Fibroblast of upper back skin (primary cell): ENCODE data around the gene AP3S2.
A peak's percentile ranks its signal among the peaks of the same experiment; 100 is the strongest.
"Not testable (repeated sequence)": the region's sequence is repeated elsewhere in the genome, so short reads cannot be mapped to it uniquely, and the experiment has no call there.

Experiments used
- DNase-seq: peaks from one replicate; pipeline ENCODE4 v3.0.0-alpha.2; 2013

The AP3S2 gene

DNA sequence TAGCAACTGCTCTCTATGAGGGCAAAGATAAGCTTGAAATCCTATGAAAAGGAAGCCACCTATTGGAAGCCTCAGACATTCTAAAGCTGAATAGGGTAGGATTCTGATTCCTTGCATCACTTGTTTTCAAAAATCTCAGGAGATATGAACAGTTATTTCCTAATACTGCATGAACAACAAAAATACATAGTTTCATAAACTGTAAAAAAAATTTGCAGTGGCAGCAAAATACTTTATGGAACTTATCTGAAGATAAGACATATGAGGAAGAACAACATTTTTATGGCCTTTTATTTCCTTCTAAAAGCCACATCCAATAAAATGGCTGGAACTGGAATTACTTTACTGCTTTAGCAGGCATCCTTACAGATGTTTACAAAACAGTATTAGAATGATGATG, 29.9 kb downstream of the AP3S2 start:
- no peak for DNase-seq

DNA sequence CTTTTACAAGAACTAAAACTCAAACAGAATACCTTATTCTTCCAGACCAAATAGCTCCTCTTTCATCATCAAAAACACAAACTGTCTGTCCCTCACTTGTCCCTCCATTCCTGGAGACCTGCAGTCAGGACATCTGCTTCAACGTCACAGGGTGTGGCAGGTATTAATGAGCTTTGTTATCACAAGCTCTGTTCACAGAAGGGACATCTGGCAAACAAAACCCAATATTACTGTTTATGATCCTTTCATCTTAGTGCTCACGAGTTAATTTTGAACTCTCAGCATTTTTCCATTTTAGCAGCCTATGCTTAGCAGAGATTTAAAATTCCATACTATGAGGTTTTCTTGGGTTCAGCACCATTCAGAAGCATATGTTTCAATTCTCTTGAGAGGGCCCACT, 32.9 kb downstream of the AP3S2 start:
- no peak for DNase-seq

DNA sequence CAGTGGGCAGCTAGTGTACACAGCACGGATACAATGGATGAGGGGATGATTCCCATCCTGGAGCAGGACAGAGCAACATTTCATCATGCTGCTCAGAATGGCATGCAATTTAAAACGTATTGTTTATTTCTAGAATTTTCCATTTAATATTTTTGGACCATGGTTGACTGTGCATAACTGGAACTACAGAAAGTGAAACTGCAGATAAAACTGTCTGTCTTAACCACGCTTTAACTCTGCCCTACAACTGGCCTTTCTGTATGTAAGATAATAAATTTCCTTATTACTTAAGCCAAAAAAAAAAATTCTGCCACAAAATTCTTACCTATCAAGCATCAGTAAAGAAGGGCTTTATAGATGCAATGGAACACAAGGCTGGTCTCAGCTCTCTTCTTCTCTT, 33.4 kb downstream of the AP3S2 start:
- no peak for DNase-seq

DNA sequence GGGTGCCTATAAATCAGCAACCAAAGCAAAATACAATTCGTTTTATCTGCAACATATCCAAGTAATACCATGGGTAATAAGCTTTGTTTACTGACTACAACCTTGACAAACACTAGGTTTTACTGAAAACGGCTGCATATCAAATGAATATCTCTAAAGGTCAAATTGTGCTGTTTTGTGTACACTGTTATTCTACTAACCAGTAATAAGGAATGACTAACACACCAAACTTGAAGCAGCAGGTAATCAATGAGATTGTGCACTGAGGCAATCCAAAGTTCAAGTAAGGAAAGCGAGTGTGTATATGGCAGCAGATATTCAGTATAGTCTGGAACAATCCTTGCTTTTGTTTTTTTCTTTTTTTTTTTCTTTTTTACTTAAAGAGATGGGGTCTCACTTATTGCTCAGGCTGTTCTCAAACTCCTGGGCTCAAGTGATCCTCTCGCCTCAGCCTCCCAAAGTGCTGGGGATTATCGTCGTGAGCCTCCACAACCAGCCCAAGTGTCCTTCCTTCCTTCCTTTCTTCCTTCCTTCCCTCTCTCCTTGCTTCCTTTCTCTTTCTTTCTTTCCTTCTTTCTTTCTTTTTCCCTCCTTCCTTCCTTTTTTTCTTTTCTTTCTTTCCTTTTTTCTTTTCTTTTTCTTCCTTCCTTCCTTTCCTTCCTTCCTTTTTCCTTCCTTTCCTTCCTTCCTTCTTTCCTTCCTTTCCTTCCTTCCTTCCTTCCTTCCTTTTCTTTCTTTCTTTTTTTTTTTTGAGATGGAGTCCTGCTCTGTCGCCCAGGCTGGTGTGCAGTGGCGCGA, 34.9 kb downstream of the AP3S2 start:
- DNase-seq, result no peak

DNA sequence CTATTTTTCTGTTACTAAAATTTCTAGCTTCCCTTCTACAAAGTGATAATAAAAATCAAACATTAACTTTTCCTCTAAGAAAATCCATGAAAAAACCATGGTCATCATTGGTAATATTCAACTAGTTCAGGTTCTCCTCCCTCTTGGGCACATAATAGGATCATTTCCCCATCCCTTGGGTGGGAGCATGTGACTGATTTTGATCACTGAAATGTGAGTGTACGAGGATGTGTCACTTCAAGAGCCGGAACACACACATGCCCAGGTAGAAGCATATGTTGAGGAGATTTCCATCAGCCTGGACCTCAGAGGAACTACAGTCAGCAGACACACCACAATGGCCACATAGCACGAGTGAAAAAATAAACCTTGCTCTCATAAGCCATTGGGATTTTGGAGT, 36.1 kb downstream of the AP3S2 start:
- DNase-seq, result no peak

DNA sequence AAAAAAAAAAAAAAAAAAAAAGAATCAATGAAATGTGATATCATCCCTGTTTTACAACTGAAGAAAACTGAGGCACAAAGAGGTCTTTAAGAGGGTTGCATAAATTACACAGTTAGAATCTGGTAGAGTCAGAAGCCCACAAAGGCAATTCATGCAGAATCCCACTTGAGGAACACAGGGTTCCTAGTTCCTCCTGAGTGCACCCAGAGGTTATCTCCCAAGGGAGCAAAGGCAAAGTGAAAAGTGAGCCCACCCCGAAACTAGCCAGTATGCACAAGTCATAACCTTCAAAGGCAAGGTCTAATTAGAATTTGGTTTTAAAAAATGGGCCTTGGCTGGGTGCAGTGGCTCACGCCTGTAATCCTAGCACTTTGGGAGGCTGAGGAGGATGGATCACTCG, 37.8 kb downstream of the AP3S2 start:
- no peak for DNase-seq

DNA sequence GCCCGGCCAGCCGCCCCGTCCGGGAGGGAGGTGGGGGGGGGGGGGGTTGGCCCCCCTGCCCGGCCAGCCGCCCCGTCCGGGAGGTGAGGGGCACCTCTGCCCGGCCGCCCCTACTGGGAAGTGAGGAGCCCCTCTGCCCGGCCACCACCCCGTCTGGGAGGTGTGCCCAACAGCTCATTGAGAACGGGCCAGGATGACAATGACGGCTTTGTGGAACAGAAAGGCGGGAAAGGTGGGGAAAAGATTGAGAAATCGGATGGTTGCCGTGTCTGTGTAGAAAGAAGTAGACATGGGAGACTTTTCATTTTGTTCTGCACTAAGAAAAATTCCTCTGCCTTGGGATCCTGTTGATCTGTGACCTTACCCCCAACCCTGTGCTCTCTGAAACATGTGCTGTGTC, 38.9 kb downstream of the AP3S2 start:
- DNase-seq, result not testable (repeated sequence)

DNA sequence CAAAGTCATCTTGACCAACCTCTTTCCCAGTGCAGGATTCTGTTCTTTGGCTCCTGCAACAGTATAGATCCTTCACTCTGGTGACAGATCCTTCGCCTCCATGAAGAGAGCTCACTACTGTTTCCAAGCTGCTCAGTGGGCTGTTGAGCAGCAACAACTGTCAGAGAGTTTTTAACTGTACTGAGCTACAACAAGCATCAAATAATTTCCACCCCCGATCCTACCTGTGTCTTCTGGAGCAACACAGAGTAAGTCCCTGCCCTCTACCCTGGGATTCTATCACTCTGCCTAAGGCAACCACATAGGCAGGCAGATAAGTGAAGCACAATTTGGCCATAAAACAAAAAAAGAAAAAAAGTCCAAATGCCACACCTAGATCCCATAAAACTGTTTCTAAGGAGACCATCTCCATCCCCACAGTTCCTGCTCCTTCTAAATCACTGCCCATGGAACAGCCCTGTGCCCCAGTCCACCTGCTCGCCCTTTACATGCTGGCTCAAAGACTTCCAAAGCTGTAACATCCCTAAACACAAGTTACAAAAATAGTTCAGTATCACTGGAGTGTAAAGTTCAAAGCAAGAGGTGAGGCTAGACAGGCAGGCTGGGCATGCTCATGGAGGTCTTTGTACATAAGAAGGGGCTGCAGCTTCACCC, 41.3 kb downstream of the AP3S2 start:
- no peak for DNase-seq

DNA sequence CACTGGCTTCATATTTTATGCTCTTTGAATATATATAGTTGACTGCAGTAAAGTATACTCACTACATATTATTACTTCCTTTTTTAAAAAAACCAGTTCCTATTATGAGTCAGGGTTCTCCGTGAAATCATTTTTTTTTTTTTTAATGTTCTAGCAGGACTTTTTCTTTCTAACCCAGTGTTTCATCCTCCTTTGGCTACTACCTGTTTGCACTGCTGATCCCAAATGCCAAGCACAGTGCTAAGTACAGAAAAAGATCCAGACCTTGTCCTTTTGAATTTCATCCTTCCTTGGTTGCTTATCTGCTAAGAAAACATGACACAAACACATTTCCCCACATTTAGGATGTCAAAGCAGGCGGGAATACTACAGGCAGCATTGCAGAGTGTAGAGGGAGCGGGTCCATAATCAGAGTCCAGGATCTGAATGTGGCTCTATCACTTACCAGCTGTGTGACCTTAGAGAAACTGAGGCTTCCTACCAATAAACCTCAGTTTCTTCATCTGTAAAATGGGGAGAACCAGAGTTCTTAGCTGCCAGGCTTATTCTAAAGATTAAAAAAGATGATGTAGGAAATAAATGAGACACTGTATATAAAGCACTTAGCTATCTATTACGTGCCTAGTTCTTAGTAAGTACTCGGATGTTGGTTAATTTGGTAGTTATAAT, 42.0 kb downstream of the AP3S2 start:
- no peak for DNase-seq

DNA sequence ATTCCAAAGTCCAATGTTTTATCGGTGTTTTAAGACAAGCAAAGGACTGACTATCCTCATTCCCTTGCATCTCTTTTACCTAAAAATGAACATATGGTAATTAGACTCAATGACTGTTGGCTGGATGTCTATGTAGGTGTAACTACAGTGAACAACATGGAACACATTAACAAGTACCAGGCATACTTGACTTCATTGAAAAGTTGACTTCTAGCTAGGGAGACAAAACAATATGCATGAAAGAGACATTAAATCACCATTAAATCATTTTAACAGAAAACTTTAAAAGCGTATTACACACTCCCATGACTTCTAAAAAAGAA, 44.9 kb downstream of the AP3S2 start:
- peak; percentile 38 for DNase-seq

DNA sequence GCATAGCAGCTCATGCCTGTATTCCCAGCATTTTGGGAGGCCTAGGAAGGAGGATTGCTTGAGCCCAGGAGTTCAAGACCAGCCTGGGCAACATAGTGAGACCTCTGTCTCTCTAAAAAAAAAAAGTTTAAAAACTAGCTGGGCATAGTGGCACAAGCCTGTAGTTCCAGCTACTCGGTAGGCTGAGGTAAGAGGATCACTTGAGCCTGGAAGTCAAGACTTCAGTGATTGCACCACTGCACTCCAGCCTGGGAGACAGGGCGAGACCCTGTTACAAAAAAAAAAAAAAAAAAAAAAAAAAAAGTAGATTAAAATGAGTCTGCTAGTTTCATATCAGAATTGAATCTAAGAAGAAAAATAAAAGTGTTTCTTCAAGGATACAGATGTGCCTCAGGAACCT, 46.7 kb downstream of the AP3S2 start:
- DNase-seq, result no peak

DNA sequence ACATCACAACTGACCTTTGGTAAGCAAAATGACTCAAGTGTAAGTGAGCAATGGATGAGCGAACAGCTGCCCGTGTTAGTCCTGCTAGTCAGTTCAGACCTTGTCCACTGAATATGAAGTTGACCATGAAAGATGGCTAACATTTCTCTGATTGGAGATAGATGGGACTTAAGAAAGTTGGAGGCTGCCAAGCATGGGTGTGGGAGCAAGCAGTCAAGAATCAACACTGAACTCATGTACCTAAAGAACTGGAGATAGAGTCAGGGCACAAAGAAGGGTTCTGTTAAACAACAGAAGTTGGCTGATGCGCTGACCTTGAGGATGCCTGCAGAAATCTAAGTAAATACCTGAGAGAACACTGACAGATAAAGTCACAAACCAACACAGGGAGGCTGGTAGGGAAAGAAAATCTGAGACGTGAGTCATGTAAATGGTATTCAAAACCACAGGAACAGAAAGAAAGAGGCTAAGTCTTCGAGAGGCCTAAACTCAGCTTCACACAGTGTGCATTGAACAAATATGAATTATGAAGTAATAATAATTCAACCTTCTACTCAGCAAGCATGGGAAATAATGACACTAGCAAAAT, 48.4 kb downstream of the AP3S2 start:
- DNase-seq, result peak; percentile 93

DNA sequence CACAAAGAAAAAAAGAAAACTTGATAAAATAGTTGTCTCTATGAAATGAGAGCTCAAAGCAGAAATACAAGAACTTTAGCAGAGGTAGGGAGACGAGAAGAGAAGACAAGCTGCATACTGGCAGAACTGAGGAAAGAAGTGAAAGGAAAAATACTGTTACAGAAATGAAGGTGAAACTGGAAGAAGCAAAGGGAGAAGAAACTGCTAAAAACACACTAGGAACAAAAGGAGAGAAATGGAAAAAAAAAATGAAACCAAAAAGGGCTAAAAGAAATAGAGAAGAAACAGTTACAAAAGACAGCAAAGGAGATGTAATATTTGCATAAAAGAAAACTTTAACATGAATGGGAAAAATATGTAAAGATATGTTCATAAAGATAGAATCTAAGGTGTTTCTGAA, 51.8 kb downstream of the AP3S2 start:
- DNase-seq, result no peak

DNA sequence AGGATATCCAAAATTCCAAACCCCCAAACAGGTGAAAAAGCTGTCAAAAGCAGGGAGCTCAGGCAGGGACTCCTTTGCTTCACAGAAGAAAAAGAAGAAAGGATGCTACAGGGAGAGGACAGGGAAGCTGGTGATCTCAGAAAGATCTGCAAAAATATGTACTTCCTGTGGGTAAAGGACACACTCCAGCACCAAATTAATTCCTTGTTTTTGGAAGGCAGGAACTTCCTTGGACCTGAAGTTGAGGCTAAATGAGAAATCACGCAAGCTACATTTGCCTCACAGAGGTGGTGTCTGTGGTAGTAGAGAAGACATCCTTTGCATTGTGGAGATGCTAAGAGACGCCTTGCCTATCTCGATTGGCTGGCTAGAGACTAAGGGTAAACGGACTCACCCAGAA, 52.5 kb downstream of the AP3S2 start:
- DNase-seq, result no peak

DNA sequence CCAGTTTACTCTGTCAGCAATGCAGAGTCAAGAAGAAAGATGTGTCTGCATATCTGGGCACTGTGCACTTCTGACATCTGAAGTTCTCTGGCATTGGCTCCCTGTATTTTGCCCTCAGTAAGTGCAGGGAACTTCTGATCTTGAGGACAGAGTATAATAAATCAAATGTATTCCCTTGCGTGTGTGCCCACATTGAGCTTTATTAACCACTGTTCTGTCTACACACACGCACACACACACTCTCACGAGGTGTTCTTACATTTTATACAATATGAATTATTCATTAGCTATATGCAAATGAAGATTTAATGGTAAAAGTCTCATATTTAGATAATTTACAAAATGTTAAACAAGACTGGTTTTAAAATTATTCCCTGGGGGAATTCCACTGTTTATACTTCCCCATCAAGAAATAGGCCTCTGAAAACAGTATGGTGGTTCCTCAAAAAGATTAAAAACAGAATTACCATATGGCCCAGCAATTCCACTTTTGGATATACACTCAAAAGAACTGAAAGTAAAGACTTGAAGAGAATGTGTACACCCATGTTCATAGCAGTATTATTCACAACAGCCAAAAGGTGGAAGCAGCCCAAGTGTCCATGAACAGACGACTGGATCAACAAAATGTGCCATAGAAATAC, 54.5 kb downstream of the AP3S2 start:
- no peak for DNase-seq

DNA sequence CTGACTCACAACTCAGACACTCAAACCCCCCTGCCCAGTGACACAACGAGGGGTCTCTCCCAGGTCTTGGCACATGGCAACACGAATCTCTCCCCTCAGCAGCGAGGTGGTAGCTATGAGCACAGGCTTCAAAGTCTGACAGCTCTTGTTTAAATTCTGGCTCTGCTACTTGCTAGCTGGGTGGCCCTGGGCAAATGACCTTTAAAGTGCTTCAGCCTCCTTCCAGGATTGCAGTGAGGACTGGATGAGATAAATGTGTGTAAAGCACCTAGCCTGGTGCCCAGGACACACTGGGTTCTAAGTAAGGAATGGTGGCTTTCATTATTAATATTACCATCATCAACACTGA, 56.0 kb downstream of the AP3S2 start:
- DNase-seq, result no peak

DNA sequence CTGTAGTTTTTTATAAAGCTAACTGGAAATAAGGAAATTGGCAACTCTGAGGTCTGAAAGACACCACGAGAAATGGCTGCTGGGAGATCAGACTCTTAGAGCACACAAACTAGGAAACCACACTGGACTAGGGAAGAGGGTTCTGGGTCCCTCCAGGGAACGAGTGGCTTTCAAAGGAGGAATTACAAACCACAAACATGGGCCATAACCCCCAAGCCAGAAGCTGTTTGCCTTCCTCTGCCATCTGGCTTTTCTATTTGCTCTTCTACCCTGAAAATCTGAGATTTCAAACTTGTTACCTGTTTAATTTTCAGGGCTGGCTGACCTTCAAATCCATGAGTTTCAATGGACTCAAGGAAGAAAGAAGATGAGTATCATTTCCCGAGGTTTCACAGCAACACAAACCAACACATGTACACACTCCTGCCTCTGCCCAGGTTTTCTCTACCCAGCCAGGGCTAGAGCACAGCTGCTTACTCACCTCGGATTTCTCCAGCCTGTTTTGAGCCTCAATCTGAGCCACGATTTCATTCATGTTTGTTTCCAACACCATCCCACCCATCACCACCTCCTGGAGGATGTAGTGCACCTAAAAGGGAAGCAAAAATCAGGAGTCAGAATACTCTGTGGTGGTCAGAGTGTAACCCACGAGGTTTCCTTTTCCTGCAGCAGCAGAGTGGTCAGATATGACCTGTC, 56.5 kb downstream of the AP3S2 start:
- DNase-seq, result peak; percentile 70

DNA sequence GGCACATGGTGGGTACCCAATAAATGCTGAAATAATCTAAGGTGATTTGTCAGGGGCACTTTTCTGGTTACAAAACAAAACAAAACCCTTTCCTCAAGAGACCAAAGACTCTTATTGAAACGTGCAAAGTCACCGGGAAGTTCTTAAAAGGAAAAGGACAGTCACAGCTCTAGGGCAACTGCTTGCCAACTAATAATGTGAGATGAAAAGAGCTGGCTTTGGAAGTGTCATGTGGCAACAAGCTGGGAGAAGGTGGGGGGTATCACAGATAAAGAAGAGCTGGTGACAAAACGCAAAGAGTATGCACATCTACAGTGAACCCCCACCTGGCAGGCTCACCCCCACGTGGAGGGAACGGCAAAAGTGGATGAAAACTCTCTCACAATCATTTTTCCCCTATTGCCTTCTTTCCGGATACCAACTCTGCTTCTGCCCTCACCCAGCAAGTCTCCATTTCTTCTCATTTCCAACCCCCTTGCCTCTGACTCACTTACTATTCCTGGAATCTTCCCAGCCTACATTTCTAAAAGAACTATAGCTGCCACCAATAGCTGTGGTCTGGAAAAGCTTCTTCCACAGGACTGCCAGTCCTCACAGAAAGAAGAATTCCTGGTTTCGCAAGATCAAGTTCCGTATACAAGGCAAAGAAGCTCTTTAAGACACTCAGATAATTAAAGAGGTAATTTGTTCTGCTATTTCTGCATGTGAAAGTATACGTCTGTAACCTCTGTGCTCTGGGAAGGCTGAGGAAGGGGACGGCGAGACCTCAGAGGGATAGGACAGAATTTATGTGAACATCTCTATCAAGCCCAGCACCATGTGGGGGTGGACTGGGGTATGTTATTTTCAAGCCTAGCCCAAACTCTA, 57.3 kb downstream of the AP3S2 start:
- DNase-seq, result peak; percentile 98

DNA sequence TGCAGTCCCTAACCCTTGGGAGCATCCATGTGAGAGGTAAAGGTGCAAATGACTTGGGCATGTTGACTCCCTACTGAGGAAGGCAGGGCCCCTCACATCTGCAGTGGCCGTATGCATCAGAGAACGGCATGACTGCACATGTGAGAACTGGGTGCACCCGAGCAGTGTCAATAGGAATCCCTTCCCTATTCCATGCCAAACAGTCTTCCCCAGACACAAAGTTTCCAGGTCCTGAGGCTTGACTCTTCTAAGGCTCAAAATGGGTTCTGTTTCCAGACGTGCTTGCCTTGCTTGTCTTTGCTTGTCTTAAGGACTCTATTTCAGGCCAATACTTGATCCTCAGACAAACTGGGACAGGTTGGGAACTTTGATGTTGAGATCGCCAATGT, 58.6 kb downstream of the AP3S2 start:
- DNase-seq, result no peak

DNA sequence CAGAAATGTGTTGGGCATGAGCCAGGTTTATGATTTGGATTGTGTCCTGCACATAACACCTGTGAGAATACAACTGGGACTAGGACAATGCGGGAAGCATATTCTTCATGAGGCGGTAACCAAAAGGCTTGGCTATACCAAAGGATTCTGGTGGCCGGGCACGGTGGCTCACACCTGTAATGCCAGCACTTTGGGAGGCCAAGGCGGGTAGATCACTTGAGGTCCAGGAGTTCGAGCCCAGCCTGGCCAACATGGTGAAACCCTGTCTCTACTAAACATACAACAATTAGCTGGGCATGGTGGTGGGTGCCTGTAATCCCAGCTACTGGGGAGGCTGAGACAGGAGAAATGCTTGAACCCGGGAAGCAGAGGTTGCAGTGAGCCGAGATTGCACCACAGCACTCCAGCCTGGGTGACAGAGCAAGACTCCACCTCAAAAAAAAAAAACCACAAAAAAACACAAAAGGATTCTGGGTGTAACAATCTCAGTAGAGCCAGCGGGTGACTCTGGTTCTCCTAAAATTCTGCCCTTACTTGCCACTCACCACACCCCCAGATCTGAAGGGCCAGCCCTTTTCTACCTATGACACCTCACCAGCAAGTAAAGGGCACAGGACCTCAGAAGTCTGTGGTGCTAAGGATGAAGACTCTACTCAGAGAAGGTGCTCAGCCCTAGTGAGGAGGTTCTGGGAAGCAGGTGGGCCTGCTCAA, 59.2 kb downstream of the AP3S2 start:
- DNase-seq, result not testable (repeated sequence)

DNA sequence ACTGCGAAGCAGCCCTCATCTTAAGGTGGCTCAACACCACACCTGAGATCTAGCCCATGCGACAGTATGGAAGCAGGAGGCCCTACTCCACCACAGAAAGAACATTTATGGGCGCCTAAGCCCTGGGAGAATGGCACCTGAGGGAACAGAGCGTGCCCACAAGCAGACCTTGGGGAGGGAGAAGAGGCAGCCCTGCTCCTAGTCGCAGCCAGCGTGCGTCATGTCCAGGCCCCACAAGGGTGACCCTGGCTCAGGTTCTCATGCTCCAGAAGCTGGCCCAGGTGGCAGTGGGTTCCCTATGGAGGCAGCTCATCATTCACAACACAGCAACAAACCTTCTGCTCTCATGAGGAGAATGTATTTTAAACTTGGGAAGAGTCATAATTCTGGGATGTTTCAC, 59.8 kb downstream of the AP3S2 start:
- DNase-seq, result no peak
